ENCODE data around the gene PNLDC1.
"Not testable (repeated sequence)": the region's sequence is repeated elsewhere in the genome, so short reads cannot be mapped to it uniquely, and the experiment has no call there.

PNLDC1 gene

DNA sequence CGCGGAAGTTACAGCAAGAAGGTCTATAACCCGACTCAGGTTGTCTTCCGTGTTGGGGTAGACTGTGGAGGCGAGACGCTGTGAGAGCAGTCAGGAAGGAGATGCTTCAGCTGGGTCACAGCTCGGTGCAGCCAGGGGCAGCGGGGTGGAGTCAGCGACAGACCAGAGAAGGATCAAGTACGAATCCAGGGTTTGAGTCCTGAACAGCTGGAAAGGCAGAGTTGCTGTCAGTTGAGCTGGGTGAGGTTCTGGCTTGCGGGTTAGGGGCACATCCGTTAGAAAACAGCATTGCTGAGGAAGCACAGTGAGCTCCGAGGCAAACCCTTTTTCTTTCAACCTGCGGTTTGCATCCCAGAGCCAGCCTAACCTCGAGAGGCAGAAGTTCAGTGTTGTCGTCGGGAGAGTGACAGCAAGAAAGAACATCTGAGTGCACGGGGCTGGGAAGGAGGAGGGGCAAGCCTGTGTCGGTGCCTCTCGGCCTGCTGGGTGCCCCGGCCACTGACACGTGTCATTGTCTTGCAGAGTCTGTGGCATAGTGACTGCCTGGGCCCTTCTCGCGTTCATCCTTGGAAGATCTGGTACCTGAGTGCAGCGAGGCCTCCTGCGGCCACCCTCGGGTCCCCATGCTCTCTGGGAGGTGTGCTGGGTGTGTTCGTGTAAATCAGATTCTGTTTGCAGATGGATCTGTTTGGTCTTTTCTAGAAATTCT lies 20.0 kb downstream of the PNLDC1 start:
- peak in 1 of 2 donors; percentile 15 for DNase-seq (ENCODE audit: low read depth in 2 of 2)

DNA sequence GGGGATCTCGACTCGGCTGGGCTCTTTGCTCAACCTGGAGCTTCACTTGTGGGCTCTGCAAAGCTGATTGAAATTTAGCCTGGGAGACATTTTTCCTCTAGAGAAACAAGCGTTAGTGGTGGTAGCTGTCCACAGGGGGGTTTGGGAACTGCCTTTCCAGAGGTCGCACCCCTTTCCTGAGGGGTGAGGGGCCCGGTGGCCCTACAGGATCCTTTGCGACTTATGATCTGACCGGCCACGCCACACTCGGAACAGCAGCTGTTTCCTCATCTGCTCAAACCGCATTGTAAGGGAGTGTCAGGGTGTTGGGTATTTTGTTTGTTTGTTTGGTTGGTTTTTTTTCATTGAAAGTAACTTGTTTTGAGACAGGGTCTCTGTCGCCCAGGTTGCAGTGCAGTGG lies 21.0 kb downstream of the PNLDC1 start:
- no peak for DNase-seq (ENCODE audit: low read depth in 2 of 2)

DNA sequence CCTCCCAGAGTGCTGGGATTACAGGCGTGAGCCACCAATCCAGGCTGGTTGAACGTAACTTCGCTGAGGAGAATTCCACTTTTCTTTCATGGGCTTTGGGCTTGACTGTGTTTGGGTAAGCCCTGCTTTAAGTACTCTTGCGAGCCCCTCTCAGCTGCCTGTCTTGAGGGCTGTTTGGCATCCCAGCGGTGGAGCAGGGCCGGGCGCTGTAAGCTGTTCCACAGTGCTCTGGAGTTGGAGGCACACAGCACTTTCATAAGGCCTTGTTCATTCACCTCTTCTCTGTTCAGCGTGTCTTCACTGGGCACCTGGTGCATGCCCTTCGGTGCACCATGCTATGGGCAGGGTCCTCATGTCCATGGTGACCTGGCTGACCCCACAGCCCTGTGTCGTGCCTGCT lies 21.6 kb downstream of the PNLDC1 start:
- DNase-seq (ENCODE audit: low read depth in 2 of 2): no peak

DNA sequence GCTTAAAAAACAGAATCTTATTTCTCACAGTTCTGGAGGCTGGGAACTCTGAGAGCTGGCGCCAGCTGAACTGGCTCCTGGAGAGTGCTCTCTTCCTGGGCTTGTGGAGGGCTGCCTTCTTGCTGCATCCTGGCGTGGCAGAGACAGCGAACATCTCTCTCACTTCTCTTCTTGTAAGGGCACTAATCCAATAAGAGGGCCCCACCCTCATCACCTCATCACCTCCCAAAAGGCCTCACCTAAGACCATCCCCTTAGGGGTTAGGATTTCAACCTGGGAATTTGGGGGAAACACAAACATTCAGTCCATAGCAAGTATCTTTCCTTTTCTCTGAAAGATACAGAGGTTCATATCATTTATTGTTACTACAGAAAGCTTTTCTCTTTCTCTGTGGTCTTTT lies 23.9 kb downstream of the PNLDC1 start:
- DNase-seq (ENCODE audit: low read depth in 2 of 2): no peak

GRCh38 chr6:159824690-159825089 lies 24.6 kb downstream of the PNLDC1 start:
- not testable (repeated sequence) for DNase-seq (ENCODE audit: low read depth in 2 of 2)

DNA sequence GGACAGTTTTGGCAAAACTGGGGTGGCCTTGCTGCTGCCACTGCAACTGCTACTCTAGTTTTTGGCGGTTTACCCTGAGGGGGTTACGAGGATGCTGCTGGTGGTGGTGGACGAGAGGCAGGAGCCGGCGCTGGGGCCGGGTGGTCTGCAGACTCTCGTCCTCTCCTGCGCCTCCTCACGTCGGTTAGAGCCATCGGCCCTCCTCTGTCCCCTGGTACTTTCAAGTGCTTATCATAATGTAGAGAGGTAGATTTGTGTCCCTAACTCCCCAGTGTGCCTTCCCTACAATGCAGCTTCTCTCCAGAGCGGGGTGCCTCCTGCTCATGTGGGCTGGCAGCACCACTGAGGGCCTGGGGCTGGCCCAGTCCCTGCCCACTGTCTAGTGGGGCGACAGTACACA lies 25.9 kb downstream of the PNLDC1 start:
- no peak for DNase-seq (ENCODE audit: low read depth in 2 of 2)

DNA sequence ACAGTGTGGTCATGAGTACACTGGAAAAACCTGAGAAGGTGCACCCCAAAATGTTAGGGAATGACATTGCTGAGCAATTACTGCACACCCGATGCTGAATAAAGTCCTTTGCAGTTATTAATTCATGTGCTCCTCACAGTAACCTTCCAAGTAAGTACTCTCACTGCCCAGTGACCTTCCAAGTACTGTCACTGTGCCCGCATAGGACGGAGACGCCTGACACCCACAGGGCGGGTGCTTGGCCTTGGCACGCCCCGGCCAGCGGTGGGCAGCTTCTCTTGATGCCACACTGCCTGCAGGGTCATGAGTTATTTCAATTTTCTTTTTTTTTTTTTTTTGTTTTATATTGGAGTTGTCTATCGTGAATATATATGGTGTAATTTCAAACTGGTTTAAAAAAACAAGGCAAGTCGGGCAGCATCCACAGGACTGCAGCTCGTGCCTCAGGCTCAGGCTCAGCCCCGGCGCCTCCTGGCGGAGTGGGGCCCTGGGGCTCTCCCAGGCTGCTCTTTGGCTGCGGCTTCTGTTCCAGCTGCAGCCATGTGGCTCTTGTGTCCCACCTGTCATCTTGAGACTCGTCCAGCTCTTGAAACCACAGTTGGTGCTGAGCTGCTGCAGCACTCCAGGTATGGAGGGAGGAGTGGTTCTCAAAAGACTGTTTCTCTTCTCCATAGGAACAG lies 27.0 kb downstream of the PNLDC1 start:
- no peak for DNase-seq (ENCODE audit: low read depth in 2 of 2)

GRCh38 chr6:159828074-159828473 lies 28.0 kb downstream of the PNLDC1 start:
- no peak for DNase-seq (ENCODE audit: low read depth in 2 of 2)

DNA sequence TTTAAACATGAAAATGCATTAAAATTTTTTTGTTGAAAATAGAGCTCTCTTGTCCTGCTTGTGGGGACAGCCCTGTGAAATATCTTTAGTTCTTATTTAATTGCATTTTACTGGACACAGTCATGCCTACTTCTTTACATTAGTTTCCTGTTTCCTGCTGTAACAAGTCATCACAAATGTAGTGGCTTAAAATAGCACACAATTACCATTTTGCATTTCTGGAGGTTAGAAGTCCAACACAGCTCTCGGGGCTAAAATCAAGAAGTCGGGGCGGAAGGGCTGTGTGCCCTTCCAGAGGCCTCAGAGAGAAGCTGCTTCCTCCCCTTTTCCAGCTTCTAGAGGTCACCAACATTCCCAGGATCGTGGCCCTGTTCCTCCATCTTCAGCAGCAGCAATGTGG lies 29.4 kb downstream of the PNLDC1 start:
- no peak for DNase-seq (ENCODE audit: low read depth in 2 of 2)

DNA sequence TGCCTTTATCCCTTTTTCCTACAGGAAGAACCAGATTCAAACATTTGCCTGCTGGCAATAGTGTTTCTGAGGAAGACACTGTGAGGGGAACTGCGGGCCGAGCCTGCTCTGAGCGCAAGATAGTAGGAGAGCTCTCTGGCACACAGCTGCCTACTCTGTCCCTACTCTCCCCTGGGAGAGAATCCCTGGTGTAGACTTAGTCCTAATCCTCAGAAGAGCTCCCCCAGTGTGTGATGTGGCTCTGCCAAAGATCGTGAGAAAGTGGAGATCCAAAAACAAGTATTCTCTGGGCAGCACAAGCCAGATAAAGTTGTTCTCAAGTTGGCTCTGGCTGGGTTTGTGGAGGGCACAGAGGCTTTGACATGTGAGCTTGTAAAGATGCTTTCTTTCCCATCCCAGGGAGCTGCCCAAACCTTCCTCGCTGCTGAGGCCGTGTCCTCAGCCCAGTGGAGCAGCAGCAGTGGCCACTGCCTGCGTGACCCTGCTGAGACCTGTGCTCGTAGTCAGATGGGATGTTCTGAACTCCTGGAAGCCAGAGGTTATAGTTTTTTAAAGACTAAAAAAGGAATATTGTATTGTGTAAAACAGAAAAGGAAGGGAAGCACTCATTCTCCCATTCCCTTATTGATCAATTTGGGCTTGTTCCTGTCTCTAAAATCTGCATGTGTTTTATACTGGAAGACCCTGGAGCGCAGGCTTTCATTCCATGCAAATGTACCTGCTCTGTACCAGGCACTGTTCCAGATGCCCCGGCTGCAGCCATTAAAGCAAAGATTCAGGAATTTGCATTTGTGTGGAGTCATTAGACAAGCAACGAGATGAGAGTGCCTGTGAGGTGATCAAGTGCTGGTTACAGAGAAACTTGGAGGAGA lies 30.7 kb downstream of the PNLDC1 start:
- no peak for DNase-seq (ENCODE audit: low read depth in 2 of 2)

- DNase-seq (ENCODE audit: low read depth in 2 of 2): no peak
Observed at GRCh38 chr6:159831373-159831679, 31.2 kb downstream of the PNLDC1 start.

GRCh38 chr6:159832946-159833345 lies 32.9 kb downstream of the PNLDC1 start:
- DNase-seq (ENCODE audit: low read depth in 2 of 2): no peak

GRCh38 chr6:159833556-159833955 lies 33.5 kb downstream of the PNLDC1 start:
- no peak for DNase-seq (ENCODE audit: low read depth in 2 of 2)

DNA sequence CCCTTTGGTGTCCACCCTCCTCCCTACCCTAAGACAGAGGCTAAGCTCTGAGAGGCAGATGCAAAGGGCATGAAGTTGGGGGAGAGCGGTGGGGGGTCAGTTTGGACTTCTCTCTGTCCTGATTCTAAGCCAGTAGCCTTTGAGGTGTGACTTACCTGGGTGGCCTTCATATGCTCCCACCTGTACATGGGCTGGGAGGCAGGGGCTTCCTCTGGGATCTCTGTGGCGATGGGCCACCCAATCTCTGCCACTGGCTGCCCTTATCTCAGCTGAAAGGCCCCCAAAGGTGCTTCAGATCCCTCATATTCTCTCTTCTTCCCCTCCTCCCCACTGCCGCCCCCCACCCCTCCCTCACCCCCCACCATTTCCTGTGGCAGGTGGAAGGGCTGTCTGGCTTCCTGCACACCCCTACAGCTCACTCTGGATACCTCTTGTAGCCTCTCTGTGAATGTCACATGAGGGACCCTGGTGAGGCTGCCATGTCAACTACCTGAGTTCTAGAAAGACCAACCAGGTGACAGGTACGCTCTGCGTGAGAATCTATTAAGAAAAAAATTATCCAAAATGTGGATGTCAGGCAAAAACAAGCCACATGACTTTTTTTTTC lies 34.0 kb downstream of the PNLDC1 start:
- no peak for DNase-seq (ENCODE audit: low read depth in 2 of 2)

- no peak for DNase-seq (ENCODE audit: low read depth in 2 of 2)
Observed at GRCh38 chr6:159836718-159837490, 36.8 kb downstream of the PNLDC1 start.

DNA sequence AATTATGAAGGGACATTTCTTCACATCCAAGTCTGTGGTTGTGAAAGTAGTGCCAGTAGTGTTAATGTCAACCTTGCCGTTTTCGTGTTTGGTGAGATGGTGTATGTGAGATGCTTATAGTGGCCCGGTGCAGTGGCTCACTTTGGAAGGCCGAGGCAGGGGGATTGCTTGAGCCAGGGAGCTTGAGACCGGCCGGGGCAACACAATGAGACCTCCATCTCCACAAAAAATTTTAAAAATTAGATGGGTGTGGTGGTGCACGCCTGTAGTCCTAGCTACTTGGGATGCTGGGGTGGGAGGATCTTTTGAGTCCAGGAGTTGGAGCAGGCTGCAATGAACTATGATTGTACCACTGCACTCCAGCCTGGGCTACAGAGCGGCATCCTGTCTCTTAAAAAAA lies 37.4 kb downstream of the PNLDC1 start:
- no peak for DNase-seq (ENCODE audit: low read depth in 2 of 2)

GRCh38 chr6:159838020-159838744 lies 38.1 kb downstream of the PNLDC1 start:
- no peak for DNase-seq (ENCODE audit: low read depth in 2 of 2)

DNA sequence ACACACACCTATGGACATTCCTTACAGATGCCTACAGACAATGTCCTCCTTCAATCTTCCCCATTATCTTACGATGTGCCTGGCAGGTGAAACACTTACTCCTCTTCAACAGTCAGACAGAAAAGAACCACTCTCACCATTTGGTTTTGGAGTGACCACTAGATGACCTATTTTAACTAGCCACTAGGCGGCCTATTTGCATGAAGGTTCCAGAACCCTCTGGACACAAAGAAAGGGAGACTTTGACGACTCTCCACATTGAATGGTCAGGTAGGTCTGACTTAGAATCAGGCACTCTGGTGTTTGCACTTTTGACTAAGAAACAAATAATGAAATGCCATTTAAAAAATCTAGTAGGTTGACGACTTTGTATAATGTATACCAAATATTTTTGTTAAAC lies 42.0 kb downstream of the PNLDC1 start:
- no peak for DNase-seq (ENCODE audit: low read depth in 2 of 2)

GRCh38 chr6:159844737-159845645 lies 44.9 kb downstream of the PNLDC1 start:
- no peak for DNase-seq (ENCODE audit: low read depth in 2 of 2)

DNA sequence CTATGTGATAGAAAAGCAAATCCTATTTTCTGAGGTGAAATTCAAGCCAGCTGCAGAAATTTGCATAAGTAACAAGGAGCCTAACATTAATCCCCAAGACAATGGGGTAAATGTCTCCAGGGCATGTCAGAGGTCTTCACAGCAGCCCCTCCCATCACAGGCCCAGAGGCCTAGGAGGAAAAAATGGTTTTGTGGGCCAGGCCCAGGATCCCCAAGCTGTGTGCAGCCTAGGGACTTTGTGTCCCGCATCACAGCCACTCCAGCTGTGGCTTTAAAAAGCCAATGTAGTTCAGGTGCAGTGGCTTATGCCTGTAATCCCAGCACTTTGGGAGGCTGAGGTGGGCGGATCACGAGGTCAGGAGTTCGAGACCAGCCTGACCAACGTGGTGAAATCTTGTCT lies 48.5 kb downstream of the PNLDC1 start:
- not testable (repeated sequence) for DNase-seq (ENCODE audit: low read depth in 2 of 2)

All from activated CD4-positive, alpha-beta T cell treated with anti-CD3 and anti-CD28 coated beads for 24 hours (primary cell).